HG03457 (cell line): ENCODE results near the gene TRMT10B.
"Not testable (repeated sequence)": the region's sequence is repeated elsewhere in the genome, so short reads cannot be mapped to it uniquely, and the experiment has no call there.

Experiments used
- ATAC-seq: cut with Tn5 transposase; IDR thresholded peaks from one replicate; pipeline ENCODE4 v1.9.1; 2021; ENCODE audit warnings: moderate number of reproducible peaks; ENCODE audit not compliant: unreplicated experiment

Gene TRMT10B

DNA sequence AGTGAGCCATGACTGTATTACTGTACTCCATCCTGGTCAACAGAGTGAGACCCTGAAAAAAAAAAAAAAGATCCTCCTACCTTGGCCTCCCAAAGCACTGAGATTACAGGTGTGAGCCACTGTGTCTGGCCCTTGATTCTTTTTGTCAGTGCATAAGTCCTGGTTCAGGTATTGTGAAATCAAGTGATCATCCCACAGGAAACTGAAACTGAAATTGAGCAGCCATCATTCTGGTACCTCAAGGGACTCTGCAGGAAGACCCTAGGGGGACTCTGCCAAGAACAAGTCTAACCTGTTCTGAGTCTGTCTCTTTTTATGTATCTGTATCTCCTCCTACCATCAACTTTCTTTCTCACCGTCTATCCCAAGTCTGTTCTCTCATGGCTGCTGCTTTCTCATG, 45.1 kb downstream of the TRMT10B start:
- ATAC-seq, result no peak

- peak; percentile 58 for ATAC-seq
Measured at GRCh38 chr9:37800631-37801286, 47.2 kb downstream of the TRMT10B start, which contains the start of gene DCAF10. Gene DCAF10, plus strand, starts transcription at chr9:37800797. Its CDS starts 70 bp downstream, at chr9:37800867.

GRCh38 chr9:37801287-37801850, 47.8 kb downstream of the TRMT10B start:
- peak; percentile 17 for ATAC-seq

GRCh38 chr9:37801959-37802711, 48.5 kb downstream of the TRMT10B start:
- no peak for ATAC-seq

GRCh38 chr9:37806271-37806670, 52.7 kb downstream of the TRMT10B start:
- no peak for ATAC-seq

GRCh38 chr9:37809676-37810075, 56.1 kb downstream of the TRMT10B start:
- not testable (repeated sequence) for ATAC-seq

GRCh38 chr9:37811906-37812476, 58.4 kb downstream of the TRMT10B start:
- ATAC-seq, result no peak

DNA sequence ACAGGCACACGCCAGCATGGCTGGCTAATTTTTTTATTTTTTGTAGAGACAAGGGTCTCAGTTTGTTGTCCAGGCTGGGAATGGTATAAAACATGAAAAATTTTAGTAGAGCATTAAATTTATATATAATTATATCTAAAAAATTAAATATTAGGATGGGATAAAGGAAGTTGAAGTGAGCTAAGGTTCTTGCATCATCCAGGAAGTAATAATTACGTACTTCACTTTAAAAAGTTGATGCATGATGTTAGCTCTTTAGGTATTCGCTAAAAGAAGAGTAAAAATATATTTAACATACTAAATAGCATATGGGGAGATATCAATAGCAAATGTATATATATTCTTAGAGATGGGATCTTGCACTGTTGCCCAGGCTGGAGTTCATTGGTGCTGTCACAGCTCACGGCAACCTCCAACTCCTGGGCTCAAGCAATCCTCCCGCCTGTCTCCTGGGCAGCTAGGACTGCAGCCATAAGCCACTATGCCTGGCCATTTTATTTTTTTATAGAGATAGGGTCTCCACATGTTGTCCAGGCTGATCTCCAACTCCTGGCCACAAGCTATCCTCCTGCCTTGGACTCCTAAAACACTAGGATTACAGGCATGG, 59.3 kb downstream of the TRMT10B start:
- no peak for ATAC-seq

- no peak for ATAC-seq
Measured at GRCh38 chr9:37818849-37819248, 65.2 kb downstream of the TRMT10B start.

DNA sequence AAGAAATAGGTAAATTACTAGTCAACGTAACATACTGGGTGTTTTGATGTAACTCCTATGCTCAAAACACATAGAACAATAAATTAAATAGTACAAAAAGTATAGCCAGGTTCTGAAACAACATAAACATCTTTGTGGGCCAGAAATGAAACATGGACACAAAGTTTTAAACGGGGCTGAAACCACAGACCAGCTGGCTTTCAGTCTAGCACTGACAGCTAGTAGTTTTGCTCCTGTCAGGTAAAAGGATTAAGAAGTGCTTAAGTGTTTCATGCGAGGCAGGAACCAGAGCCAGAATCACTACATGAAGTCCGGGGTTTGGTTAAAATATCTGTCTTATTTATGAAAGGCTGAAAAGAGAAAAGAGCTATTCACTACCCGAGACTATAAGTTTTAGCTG, 66.5 kb downstream of the TRMT10B start:
- no peak for ATAC-seq

DNA sequence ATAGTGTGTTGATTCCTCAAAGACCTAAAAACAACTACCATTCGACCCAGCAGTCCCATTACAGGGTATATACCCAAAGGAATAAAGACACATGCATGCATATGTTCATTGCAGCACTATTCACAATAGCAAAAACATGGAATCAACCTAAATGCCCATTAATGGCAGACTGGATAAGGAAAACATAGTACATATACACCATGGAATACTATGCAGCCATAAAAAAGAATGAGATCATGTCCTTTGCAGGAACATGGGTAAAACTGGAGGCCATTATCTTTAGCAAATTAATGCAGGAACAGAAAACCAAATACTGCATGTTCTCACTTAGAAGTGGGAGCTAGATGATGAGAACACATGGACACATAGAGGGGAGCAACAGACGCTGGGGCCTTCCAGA, 71.6 kb downstream of the TRMT10B start:
- not testable (repeated sequence) for ATAC-seq

- ATAC-seq, result no peak
Measured at GRCh38 chr9:37827483-37828165, 74.0 kb downstream of the TRMT10B start.
